Endothelial cell of umbilical vein (primary cell): ENCODE results near the gene TRIP11. TPM values are rescaled to one million over a fixed set of nuclear protein-coding genes. Genes with fewer than 3 reads are reported as not detected.

Source experiments
- BruUV-seq: library from RNA; stranded (reverse); fragments of 400-500 nt; replicated peaks from 2 replicates; lab custom pipeline; 2021; lab: Mats Ljungman, UMichigan
- CTCF ChIA-PET: fragments of 300-600, 350-600 bp; sonication (Branson Sonifier 250); formaldehyde crosslinking; loops from one replicate; lab custom pipeline; 2021; ENCODE audit warnings: antibody characterized with exemption, inconsistent platforms; lab: Charles Lee
- POLR2A ChIA-PET: fragments of 300-600, 350-600 bp; sonication (Branson Sonifier 250); formaldehyde crosslinking; loops from one replicate; lab custom pipeline; 2021; ENCODE audit warnings: antibody characterized with exemption, inconsistent platforms; lab: Charles Lee
- DNase-seq: peaks from one replicate; pipeline ENCODE4 v3.0.0-alpha.2; 2011; ENCODE audit warnings: low read depth, low spot score
- FAIRE-seq: peaks from 2 replicates; lab custom pipeline; 2011; peaks lifted over from hg19 to GRCh38; lab: Jason Lieb, UNC
- H2AFZ ChIP-seq: 2 replicates; pipeline ENCODE4 v1.6.0; 2012; ENCODE audit warnings: low read depth, low read length, control low read depth, inconsistent platforms
- H3K27ac ChIP-seq: 2 replicates; pipeline ENCODE4 v1.5.1; 2011; ENCODE audit warnings: low read depth, mild to moderate bottlenecking, control low read depth, low read length, moderate library complexity; ENCODE audit not compliant: insufficient read depth
- H3K27me3 ChIP-seq, 2 experiments: 2 replicates each; pipeline versions ENCODE4 v1.6.0 to v1.6.1; 2011; ENCODE audit warnings: low read length in 2 of 2, mixed read lengths in 1 of 2; ENCODE audit not compliant: control insufficient read depth in 2 of 2, insufficient read depth in 2 of 2
- H3K36me3 ChIP-seq, 2 experiments: 2 replicates in 1 of 2; 3 replicates in 1 of 2; pipeline ENCODE4 v1.5.1; 2011; ENCODE audit warnings: low read length in 2 of 2, mild to moderate bottlenecking in 1 of 2, moderate library complexity in 1 of 2; ENCODE audit not compliant: control insufficient read depth in 2 of 2, insufficient read depth in 2 of 2; ENCODE audit errors: extremely low read depth in 1 of 2
- H3K4me1 ChIP-seq: 3 replicates; pipeline ENCODE4 v1.5.1; 2011; ENCODE audit warnings: mild to moderate bottlenecking, low read length; ENCODE audit not compliant: control insufficient read depth, insufficient read depth; ENCODE audit errors: extremely low read depth
- H3K4me2 ChIP-seq: 2 replicates; pipeline ENCODE4 v1.6.1; 2011; ENCODE audit warnings: low read length, control low read depth, mixed read lengths; ENCODE audit not compliant: insufficient read depth
- H3K4me3 ChIP-seq, 3 experiments: fragments of 200-600 bp in 1 of 3; sonication (generic), shearing (Covaris generic) in 1 of 3; replicated peaks in 1 of 3; 2 replicates each; pipeline ENCODE4 v1.5.1; 2011 to 2016; ENCODE audit warnings: control low read depth in 3 of 3, low read length in 3 of 3, mild to moderate bottlenecking in 2 of 3, inconsistent platforms in 1 of 3, low read depth in 1 of 3, moderate library complexity in 1 of 3; ENCODE audit not compliant: insufficient read depth in 1 of 3
- H3K79me2 ChIP-seq: 2 replicates; pipeline ENCODE4 v1.6.0; 2012; ENCODE audit warnings: low read length, inconsistent platforms; ENCODE audit not compliant: control insufficient read depth, insufficient read depth
- H3K9ac ChIP-seq: replicated peaks from 2 replicates; pipeline ENCODE3; 2011; ENCODE audit warnings: low read length, control low read depth; ENCODE audit not compliant: insufficient read depth; ENCODE audit errors: extremely low read depth
- H3K9me1 ChIP-seq: replicated peaks from 3 replicates; pipeline ENCODE4 v1.6.0; 2011; ENCODE audit warnings: mild to moderate bottlenecking, low read length; ENCODE audit not compliant: control insufficient read depth, insufficient read depth; ENCODE audit errors: extremely low read depth
- H3K9me3 ChIP-seq: replicated peaks from 2 replicates; pipeline ENCODE4 v1.5.1; 2012; ENCODE audit warnings: low read length, inconsistent platforms; ENCODE audit not compliant: control insufficient read depth, insufficient read depth
- H4K20me1 ChIP-seq: replicated peaks from 2 replicates; pipeline ENCODE3; 2011; ENCODE audit warnings: mild to moderate bottlenecking, low read length; ENCODE audit not compliant: control insufficient read depth, insufficient read depth; ENCODE audit errors: extremely low read depth
- EZH2 ChIP-seq: IDR thresholded peaks from 2 replicates; pipeline ENCODE4 v1.6.1; 2012; ENCODE audit warnings: borderline replicate concordance, low read depth, mild to moderate bottlenecking, moderate library complexity, low read length, inconsistent platforms; ENCODE audit not compliant: severe bottlenecking
- JUN ChIP-seq: IDR thresholded peaks from 2 replicates; pipeline ENCODE4 v1.6.1; 2011; ENCODE audit warnings: borderline replicate concordance, low read depth; ENCODE audit not compliant: insufficient read length, insufficient read depth
- MYC ChIP-seq: IDR thresholded peaks from one replicate; pipeline ENCODE4 v1.6.1; 2011; ENCODE audit warnings: mild to moderate bottlenecking, low read depth, low read length
- POLR2A ChIP-seq: IDR thresholded peaks from 2 replicates; pipeline ENCODE4 v1.6.1; 2012; ENCODE audit warnings: low read depth, mild to moderate bottlenecking, control low read depth, low read length
- dilution Hi-C: fragments of 300-500 bp; cut with MboI; formaldehyde crosslinking; loops from one replicate; pipeline ENCODE4 v1.15.0; 2019; ENCODE audit warnings: low sequenced_read_pairs; ENCODE audit not compliant: extremely low pct_ligation_motif_present
- intact Hi-C: fragments of 100-400 bp; cut with micrococcal nuclease; formaldehyde crosslinking; loops from one replicate; pipeline ENCODE4 v1.10.0; 2022
- polyA plus RNA-seq, 4 experiments: library from polyadenylated mRNA; depleted of rRNA in 3 of 4; stranded (reverse) in 3 of 4; unstranded in 1 of 4; fragments of >200 nt; gene quantifications; 2 replicates each; pipeline versions ENCODE4 v1.2.1 to v1.2.3, GENCODE V29; 2011 to 2012; ENCODE audit warnings: missing spikeins in 1 of 4
- total RNA-seq: library from RNA; stranded (reverse); gene quantifications from 2 replicates; pipeline ENCODE4 v1.2.3, GENCODE V29; 2021
- TF ChIP-seq, protein P1 (sequence below), 2 donors: IDR thresholded peaks; 1 replicate in 1 of 2; 2 replicates in 1 of 2; pipeline ENCODE4 v1.5.1; 2011; ENCODE audit warnings: low read length in 2 of 2, mild to moderate bottlenecking in 2 of 2, moderate library complexity in 2 of 2, control low read depth in 1 of 2, inconsistent platforms in 1 of 2, low read depth in 1 of 2; ENCODE audit not compliant: insufficient read depth in 1 of 2; ENCODE audit errors: extremely low read depth in 1 of 2

TRIP11 gene
- total and polyA plus RNA-seq, 2 donors (not counting 3 experiments of a cell fraction or from before 2014, with no cell fraction given): 7.0 to 58.0 TPM

- dilution Hi-C loops: no loop called here
- Histone ChIP-seq H4K20me1 (no peaks in the 10 kb centered on the region), H3K4me1 (peaks cover 16% of the 10 kb centered on the region), H3K79me2 (no peaks in the 10 kb centered on the region), H3K36me3 (peaks cover 3 to 13% of the 10 kb centered on the region in 2 experiments), H3K27ac (no peak overlapping the region), H3K9me1 (no peaks in the 10 kb centered on the region), H3K27me3 (no peaks in the 10 kb centered on the region), H3K4me3 (no peak overlapping the region), H3K9me3 (no peaks in the 10 kb centered on the region), H3K4me2 (no peak overlapping the region), H2AFZ (no peak overlapping the region), H3K9ac (no peak overlapping the region)
- BruUV-seq: no TSS peak
- ChIA-PET POLR2A (no interaction called here), CTCF (interaction anchor here (1.4 kb wide), 1 partner anchor 18 kb away, joined by 3 read pairs; no protein-coding TSS in a partner anchor)
- TF ChIP-seq POLR2A (no peak), MYC (no peak), JUN (no peak), EZH2 (no peak)
- TF ChIP-seq, protein P1, sequence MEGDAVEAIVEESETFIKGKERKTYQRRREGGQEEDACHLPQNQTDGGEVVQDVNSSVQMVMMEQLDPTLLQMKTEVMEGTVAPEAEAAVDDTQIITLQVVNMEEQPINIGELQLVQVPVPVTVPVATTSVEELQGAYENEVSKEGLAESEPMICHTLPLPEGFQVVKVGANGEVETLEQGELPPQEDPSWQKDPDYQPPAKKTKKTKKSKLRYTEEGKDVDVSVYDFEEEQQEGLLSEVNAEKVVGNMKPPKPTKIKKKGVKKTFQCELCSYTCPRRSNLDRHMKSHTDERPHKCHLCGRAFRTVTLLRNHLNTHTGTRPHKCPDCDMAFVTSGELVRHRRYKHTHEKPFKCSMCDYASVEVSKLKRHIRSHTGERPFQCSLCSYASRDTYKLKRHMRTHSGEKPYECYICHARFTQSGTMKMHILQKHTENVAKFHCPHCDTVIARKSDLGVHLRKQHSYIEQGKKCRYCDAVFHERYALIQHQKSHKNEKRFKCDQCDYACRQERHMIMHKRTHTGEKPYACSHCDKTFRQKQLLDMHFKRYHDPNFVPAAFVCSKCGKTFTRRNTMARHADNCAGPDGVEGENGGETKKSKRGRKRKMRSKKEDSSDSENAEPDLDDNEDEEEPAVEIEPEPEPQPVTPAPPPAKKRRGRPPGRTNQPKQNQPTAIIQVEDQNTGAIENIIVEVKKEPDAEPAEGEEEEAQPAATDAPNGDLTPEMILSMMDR (IDR thresholded peaks at IDR 0.05; ENCODE audit: extremely low read depth in 1 of 2, insufficient read depth in 1 of 2, low read depth in 1 of 2, low read length in 2 of 2): no peak
- no peak for DNase-seq
- FAIRE-seq: no peak
- intact Hi-C loops: no loop called here
Measured at GRCh38 chr14:92004062-92004461, 35.8 kb downstream of the TRIP11 start.
